HFF-Myc (cell line): Measurements from ENCODE around the gene FUT2.
"Not testable (repeated sequence)": the region's sequence is repeated elsewhere in the genome, so short reads cannot be mapped to it uniquely, and the experiment has no call there.

ENCODE experiments used
- DNase-seq: peaks from one replicate; pipeline ENCODE4 v3.0.0-alpha.2; 2011; ENCODE audit warnings: low read depth; ENCODE audit errors: extremely low read depth
- H3K4me3 ChIP-seq: replicated peaks from 2 replicates; pipeline ENCODE4 v1.5.1; 2011; ENCODE audit warnings: low read depth, mild to moderate bottlenecking, control low read depth, low read length
- TF ChIP-seq, protein P1 (sequence below): IDR thresholded peaks from 2 replicates; pipeline ENCODE4 v1.5.1; 2012; ENCODE audit warnings: mild to moderate bottlenecking, low read depth, low read length, control low read depth; ENCODE audit errors: missing control alignments

The FUT2 gene

DNA sequence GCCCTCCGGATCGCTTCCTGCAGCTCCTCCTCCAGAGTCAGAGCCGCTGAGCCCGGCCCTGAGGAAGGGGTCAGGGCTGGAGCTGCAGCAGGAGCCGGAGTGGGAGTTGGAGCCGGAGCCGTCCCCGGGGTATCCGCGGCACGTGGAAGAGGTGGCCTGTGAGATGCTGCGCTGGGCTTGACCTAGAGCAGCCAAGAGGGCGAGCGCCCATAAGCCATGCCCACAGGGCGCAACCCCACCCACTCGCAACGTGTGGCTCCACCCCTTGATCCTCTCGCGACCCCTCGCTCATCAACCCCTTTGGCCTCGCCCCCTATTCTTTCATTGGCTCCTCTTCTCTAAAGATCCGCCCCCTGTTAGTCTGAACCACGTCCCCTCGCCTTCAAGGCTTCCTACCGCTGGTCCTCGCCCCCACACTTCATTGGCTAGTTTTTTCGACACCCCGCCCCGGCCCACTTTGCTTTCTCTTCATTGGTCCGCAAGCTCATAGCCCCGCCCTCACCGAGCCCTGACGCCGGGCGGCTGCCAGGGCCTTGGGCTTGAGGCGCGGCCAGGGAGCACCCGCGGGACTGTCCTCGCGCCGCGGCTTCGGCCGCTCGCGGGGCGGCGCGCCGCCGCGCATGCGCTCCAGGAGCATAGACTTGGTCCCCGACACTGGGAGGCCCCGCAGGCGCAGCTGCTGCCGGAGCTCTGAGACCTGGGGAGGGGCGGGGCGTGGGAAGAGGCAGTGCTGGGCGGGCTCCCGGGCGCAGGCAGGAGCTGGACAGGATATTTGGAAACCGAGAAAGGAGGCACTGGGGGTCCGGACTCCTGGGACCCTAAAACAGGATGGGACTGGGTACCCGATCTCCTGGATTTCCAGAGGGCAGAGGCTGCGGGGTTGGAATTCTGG is 18.3 kb downstream of the FUT2 start:
- TF ChIP-seq, protein P1, sequence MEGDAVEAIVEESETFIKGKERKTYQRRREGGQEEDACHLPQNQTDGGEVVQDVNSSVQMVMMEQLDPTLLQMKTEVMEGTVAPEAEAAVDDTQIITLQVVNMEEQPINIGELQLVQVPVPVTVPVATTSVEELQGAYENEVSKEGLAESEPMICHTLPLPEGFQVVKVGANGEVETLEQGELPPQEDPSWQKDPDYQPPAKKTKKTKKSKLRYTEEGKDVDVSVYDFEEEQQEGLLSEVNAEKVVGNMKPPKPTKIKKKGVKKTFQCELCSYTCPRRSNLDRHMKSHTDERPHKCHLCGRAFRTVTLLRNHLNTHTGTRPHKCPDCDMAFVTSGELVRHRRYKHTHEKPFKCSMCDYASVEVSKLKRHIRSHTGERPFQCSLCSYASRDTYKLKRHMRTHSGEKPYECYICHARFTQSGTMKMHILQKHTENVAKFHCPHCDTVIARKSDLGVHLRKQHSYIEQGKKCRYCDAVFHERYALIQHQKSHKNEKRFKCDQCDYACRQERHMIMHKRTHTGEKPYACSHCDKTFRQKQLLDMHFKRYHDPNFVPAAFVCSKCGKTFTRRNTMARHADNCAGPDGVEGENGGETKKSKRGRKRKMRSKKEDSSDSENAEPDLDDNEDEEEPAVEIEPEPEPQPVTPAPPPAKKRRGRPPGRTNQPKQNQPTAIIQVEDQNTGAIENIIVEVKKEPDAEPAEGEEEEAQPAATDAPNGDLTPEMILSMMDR, result no peak
- peak overlapping the region; percentile 77 for H3K4me3 ChIP-seq
- peak; percentile 98 for DNase-seq

- peak overlapping the region; percentile 54 for H3K4me3 ChIP-seq
- no peak for DNase-seq
- TF ChIP-seq, protein P1, result no peak
Observed at GRCh38 chr19:48714759-48715675, 19.2 kb downstream of the FUT2 start.

DNA sequence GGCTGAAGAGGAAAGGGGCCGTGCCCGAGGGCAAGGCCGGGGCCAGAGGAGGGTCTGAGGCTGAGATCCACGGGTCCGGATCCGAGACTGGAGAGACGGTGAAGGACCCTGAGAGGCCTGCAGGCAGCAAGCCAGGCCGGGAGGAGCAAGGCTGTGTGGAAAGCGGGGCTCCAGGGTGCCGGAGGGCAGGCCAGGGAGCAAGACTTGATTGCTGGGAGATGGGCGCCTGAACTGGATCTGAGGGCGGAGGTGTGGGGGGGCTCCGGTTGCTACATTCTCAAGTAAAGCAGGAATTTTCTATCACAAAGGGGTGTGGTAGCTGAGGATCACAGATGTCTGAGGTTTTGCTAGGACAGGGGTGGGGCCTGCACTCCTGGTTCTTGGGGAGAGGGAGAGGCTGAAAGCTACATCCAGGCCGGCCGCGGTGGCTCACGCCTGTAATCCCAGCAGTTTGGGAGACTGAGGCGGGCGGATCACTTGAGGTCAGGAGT is 20.0 kb downstream of the FUT2 start:
- DNase-seq, result no peak
- TF ChIP-seq, protein P1, result no peak
- peak overlapping the region; percentile 54 for H3K4me3 ChIP-seq

DNA sequence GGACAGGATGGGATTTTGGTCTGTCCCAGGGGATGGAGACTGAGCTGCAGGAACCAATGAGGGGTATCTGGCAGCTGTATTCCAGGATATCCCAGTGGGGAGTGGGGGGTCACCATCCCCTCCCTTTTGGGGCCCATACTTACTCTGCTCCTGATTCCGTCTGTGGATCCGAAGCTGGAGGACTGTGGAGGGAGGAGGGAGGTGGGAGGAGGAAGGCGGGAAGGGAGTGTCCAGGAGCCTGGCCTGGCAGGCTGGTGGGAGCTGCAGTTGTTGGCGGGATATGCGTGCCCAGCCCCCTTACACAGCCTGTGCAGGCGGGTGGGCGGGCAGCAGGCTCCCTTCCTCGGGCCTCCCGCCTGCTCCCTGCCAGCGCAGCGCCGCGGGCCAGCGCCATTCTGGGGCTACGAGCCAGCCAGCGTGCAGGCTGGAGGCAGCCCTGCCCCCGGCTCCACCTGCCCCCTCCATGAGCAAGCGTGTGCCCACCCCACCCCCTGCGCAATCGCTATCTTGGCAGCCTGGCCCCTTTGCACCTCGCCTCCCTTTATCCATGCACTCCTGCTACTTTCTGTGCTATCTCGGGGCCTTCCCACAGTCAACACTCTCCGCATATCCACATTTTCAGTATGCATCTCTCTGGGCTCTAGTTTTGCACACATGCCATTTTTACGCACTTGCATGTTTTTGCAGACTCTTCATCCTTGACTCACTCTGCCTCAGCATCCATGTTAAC is 21.0 kb downstream of the FUT2 start:
- TF ChIP-seq, protein P1, result no peak
- peak overlapping the region; percentile 54 for H3K4me3 ChIP-seq
- no peak for DNase-seq

- not testable (repeated sequence) for DNase-seq, H3K4me3 ChIP-seq
Observed at GRCh38 chr19:48718106-48718505, 22.3 kb downstream of the FUT2 start.

- DNase-seq, result no peak
- no peak overlapping the region for H3K4me3 ChIP-seq
- TF ChIP-seq, protein P1, result no peak
Observed at GRCh38 chr19:48718711-48719231, 23.0 kb downstream of the FUT2 start.
